PC-9 (cell line): ENCODE data around the gene ALDH1A3. TPM values are rescaled to one million over a fixed set of nuclear protein-coding genes. Genes with fewer than 3 reads are reported as not detected.

Source experiments
- BruUV-seq: library from RNA; stranded (reverse); fragments of 400-500 nt; replicated peaks from 2 replicates; lab custom pipeline; 2021; lab: Mats Ljungman, UMichigan
- CTCF ChIA-PET: fragments of 300-600 bp; sonication (Branson Sonifier 250); formaldehyde crosslinking; loops from one replicate; lab custom pipeline; 2022; ENCODE audit warnings: antibody characterized with exemption; lab: Charles Lee
- POLR2A ChIA-PET: fragments of 300-600 bp; sonication (Branson Sonifier 250); formaldehyde crosslinking; loops from one replicate; lab custom pipeline; 2022; ENCODE audit warnings: antibody characterized with exemption; ENCODE audit not compliant: unreplicated experiment; lab: Charles Lee
- DNase-seq, 2 experiments: peaks; one replicate each; pipeline versions ENCODE4 v3.0.0 to v3.0.0-alpha.2; 2015 to 2022; ENCODE audit warnings: mixed read lengths in 1 of 2
- H2AFZ ChIP-seq: fragments of 200-600 bp; sonication (generic); 2 replicates; pipeline ENCODE4 v1.8.1; 2017; ENCODE audit warnings: antibody characterized with exemption
- H3F3A ChIP-seq: fragments of 200-600 bp; sonication (generic); 2 replicates; pipeline ENCODE4 v1.8.1; 2017; ENCODE audit warnings: antibody characterized with exemption, mild to moderate bottlenecking, low read depth; ENCODE audit not compliant: insufficient read depth
- H3K27ac ChIP-seq: fragments of 200-600 bp; sonication (generic); 2 replicates; pipeline ENCODE4 v1.6.1; 2016; ENCODE audit warnings: mixed run types
- H3K27me3 ChIP-seq: fragments of 200-600 bp; sonication (generic); 2 replicates; pipeline ENCODE4 v1.6.1; 2016; ENCODE audit warnings: low read depth, mixed run types; ENCODE audit not compliant: insufficient read depth
- H3K36me3 ChIP-seq: fragments of 200-600 bp; sonication (generic); 2 replicates; pipeline ENCODE4 v1.6.1; 2016; ENCODE audit warnings: low read depth, mixed run types
- H3K4me1 ChIP-seq: fragments of 200-600 bp; sonication (generic); replicated peaks from 2 replicates; pipeline ENCODE4 v1.6.1; 2016; ENCODE audit warnings: mixed run types; ENCODE audit not compliant: insufficient read depth
- H3K4me2 ChIP-seq: fragments of 200-600 bp; sonication (generic); 2 replicates; pipeline ENCODE4 v1.6.1; 2017; ENCODE audit warnings: mixed run types
- H3K4me3 ChIP-seq: fragments of 200-600 bp; sonication (generic); 2 replicates; pipeline ENCODE4 v1.6.1; 2016; ENCODE audit warnings: mixed run types
- H3K79me2 ChIP-seq: fragments of 200-600 bp; sonication (generic); 2 replicates; pipeline ENCODE4 v1.6.1; 2017; ENCODE audit warnings: low read depth, mixed run types
- H3K9me2 ChIP-seq: fragments of 200-600 bp; sonication (generic); 2 replicates; pipeline ENCODE4 v1.8.1; 2017; ENCODE audit warnings: mild to moderate bottlenecking; ENCODE audit not compliant: insufficient read depth
- H3K9me3 ChIP-seq: fragments of 200-600 bp; sonication (generic); 2 replicates; pipeline ENCODE4 v1.8.1; 2016; ENCODE audit warnings: low read depth; ENCODE audit not compliant: insufficient read depth
- H4K20me1 ChIP-seq: fragments of 200-600 bp; sonication (generic); 2 replicates; pipeline ENCODE4 v1.8.1; 2017; ENCODE audit not compliant: insufficient read depth
- CTCF ChIP-seq: fragments of 200-600 bp; sonication (generic); conservative IDR thresholded peaks from 2 replicates; pipeline ENCODE4 v1.6.1; 2017; ENCODE audit warnings: mixed run types, antibody characterized with exemption, mild to moderate bottlenecking, moderate library complexity
- EZH2 ChIP-seq: fragments of 200-600 bp; sonication (generic); IDR thresholded peaks from 2 replicates; pipeline ENCODE4 v1.8.0; 2017; ENCODE audit warnings: antibody characterized with exemption, low read depth
- intact Hi-C: fragments of 100-400 bp; cut with micrococcal nuclease; formaldehyde crosslinking; loops from one replicate; pipeline ENCODE4 v1.10.0; 2022; ENCODE audit not compliant: unreplicated experiment
- total RNA-seq: library from RNA; stranded (reverse); gene quantifications from 2 replicates; pipeline ENCODE4 v1.2.3, GENCODE V29; 2021

Gene ALDH1A3
- total RNA-seq, 1 experiment from 2014 or later = 469 TPM

DNA sequence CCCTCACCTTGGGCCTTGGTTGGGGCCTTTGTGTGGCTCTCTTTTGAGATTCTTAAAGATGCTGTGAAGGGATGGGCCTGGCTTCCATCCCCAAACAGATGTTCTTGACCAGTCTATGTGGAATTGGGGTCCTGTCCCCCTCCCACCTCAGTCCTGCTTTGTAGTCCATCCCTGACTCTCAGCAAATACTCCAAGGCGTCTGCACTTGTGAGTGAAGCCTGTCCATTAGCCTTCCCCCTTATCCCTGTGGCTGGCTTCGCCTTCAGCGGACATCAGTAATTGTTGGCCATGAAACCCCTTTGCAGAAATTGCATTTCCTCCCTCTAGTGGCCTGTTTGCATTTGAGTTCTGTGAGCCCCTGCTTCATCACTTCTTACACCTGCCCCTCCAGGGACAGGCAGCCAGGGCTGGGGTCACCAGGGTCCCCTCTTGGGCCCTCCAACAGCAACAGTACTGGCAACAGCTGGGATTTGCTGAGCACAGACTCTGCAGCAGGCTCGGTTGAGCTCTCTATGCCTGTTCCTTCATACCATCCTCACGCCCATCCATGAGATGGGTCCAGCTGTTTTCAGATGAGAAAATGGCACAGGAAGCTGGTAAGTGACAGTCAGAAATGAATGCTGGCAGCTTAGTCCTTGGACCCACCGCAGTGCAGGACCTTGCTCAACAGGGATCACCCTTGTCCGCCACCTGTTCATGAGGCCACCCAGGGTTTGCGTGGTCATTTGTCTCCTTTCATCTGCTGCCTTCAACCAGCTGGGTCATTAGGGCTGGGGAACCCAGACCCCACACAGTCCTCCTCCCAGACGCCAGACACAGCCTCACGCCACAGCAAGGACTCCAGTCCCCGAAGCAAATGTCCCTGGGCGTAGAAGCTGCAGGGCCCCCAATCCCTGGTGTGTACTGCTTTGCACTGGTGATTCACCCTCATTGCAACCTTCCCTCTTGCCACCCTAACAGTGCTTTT lies 30.6 kb downstream of the ALDH1A3 start:
- Histone ChIP-seq H3K36me3 (peaks cover 65% of the 10 kb centered on the region), H3K27ac (no peak overlapping the region), H3K4me3 (no peak overlapping the region), H3K79me2 (0 out of 2 replicates have a peak, but pooled peaks cover 2% of the 10 kb centered on the region), H3K27me3 (no peaks in the 10 kb centered on the region), H3K4me2 (no peak overlapping the region), H3F3A (peaks cover 89% of the 10 kb centered on the region), H3K4me1 (no peaks in the 10 kb centered on the region), H2AFZ (no peak overlapping the region), H4K20me1 (peaks cover 3% of the 10 kb centered on the region), H3K9me3 (no peaks in the 10 kb centered on the region), H3K9me2 (no peaks in the 10 kb centered on the region)
- CTCF ChIA-PET = interaction anchor here (0.6 kb wide), 1 partner anchor 97 kb away, joined by 12 read pairs; no protein-coding TSS in a partner anchor
- intact Hi-C loops = loop anchor here (10.0 kb wide), 1 partner anchor 345 kb away; the partner anchor contains the start of gene CHSY1
- POLR2A ChIA-PET = no interaction called here
- TF ChIP-seq CTCF (no peak; the same call in 1 of the 2 replicates), EZH2 (no peak)
- no peak for DNase-seq
- no TSS peak for BruUV-seq

DNA sequence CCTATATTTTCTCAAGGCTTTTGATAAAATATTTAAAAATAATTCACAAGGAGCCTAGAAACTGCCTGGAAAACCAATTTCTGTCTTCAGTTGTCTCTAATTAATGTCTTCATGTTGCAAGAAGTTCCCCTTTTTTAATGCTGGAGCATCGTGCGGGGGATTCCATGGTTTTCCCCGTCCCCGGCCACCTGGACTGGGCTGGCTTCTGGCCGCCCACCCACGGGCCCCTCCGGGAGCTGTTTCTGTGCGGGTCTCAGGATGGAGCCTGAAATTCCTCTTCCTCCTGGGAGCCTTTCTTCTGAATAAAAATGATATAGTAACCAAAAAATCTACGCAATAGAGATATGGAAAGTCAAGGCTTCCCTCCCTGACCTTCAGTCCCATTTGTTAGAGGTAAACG lies 31.5 kb downstream of the ALDH1A3 start:
- TF ChIP-seq EZH2 = no peak
- TF ChIP-seq CTCF = no peak
- H3K79me2 ChIP-seq = no peaks in the 10 kb centered on the region
- H3K9me3 ChIP-seq = no peaks in the 10 kb centered on the region
- H4K20me1 ChIP-seq = peaks cover 3% of the 10 kb centered on the region
- POLR2A ChIA-PET = interaction anchor here (0.7 kb wide), 1 partner anchor 9 kb away, joined by 4 read pairs; no protein-coding TSS in a partner anchor
- no peaks in the 10 kb centered on the region for H3K4me1 ChIP-seq
- H3K27ac ChIP-seq = no peak overlapping the region
- H3K36me3 ChIP-seq = peaks cover 67% of the 10 kb centered on the region
- H3K4me3 ChIP-seq = no peak overlapping the region
- H2AFZ ChIP-seq = no peak overlapping the region
- no peaks in the 10 kb centered on the region for H3K9me2 ChIP-seq
- intact Hi-C loops = loop anchor here (10.0 kb wide), 1 partner anchor 344 kb away; the partner anchor contains the start of gene CHSY1
- DNase-seq = no peak
- no TSS peak for BruUV-seq
- CTCF ChIA-PET = no interaction called here
- H3K4me2 ChIP-seq = no peak overlapping the region
- H3F3A ChIP-seq = peaks cover 89% of the 10 kb centered on the region
- H3K27me3 ChIP-seq = no peaks in the 10 kb centered on the region

DNA sequence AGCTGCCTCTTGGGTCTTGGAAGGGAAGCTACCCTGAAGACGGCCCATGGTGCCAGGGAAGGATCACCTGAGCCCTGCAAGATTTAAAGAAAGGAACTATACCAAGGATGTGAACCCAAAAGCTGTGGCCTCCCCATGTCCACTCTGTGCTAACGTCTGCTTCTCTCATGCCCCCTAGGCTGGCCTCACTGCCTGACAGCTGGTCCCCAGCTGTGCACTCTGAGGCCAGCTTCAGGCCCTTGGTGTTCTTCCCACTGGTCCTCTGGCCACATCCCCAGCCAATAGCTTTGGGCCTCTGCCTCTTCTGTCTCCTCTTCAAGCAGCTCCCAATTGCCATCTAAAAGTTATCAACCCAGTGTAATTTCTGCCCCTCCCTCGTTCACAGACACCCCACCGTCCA lies 34.3 kb downstream of the ALDH1A3 start:
- Histone ChIP-seq H3K9me2 (no peaks in the 10 kb centered on the region), H3K27me3 (no peaks in the 10 kb centered on the region), H3K79me2 (no peaks in the 10 kb centered on the region), H3K36me3 (peaks cover 59% of the 10 kb centered on the region), H3K4me1 (no peaks in the 10 kb centered on the region), H3K4me2 (no peak overlapping the region), H3K27ac (no peak overlapping the region), H3K4me3 (no peak overlapping the region), H3K9me3 (no peaks in the 10 kb centered on the region), H2AFZ (no peak overlapping the region), H3F3A (peaks cover 87% of the 10 kb centered on the region), H4K20me1 (no peaks in the 10 kb centered on the region; the same call in 1 of the 2 replicates)
- no TSS peak for BruUV-seq
- TF ChIP-seq EZH2 (no peak), CTCF (no peak)
- CTCF ChIA-PET = interaction anchor here (0.6 kb wide), 1 partner anchor 8 kb away, joined by 3 read pairs; no protein-coding TSS in a partner anchor
- peak in 1 of 2 experiments; percentile 5 for DNase-seq
- POLR2A ChIA-PET = no interaction called here
- intact Hi-C loops = loop anchor here (10.0 kb wide), 1 partner anchor 341 kb away; the partner anchor contains the start of gene CHSY1
